DND-41 (cell line): ENCODE measurements around the gene OTUB1.

Experiments used
- ATAC-seq: fragments of 200-7000 bp; cut with Tn5 transposase; 3 replicates; pipeline ENCODE4 v1.9.1; 2021; ENCODE audit warnings: low read depth; ENCODE audit not compliant: insufficient read depth
- DNase-seq: peaks from one replicate; pipeline ENCODE4 v3.0.0-alpha.2; 2020
- H2AFZ ChIP-seq: 2 replicates; pipeline ENCODE4 v1.6.0; 2012; ENCODE audit warnings: low read depth, low read length
- H3K27ac ChIP-seq: 2 replicates; pipeline ENCODE4 v1.5.1; 2012; ENCODE audit warnings: low read length, inconsistent platforms
- H3K27me3 ChIP-seq: fragments of 200-600 bp; sonication (generic); 2 replicates; pipeline ENCODE4 v1.6.0; 2012; ENCODE audit warnings: low read length, mild to moderate bottlenecking, inconsistent platforms; ENCODE audit not compliant: insufficient read depth, poor library complexity
- H3K36me3 ChIP-seq: 2 replicates; pipeline ENCODE4 v1.5.1; 2012; ENCODE audit warnings: low read length, inconsistent platforms; ENCODE audit not compliant: insufficient read depth
- H3K4me1 ChIP-seq: 2 replicates; pipeline ENCODE4 v1.5.1; 2012; ENCODE audit warnings: mild to moderate bottlenecking, low read length; ENCODE audit not compliant: insufficient read depth
- H3K4me2 ChIP-seq: 2 replicates; pipeline ENCODE4 v1.6.0; 2012; ENCODE audit warnings: mild to moderate bottlenecking, moderate library complexity, low read length, inconsistent platforms; ENCODE audit not compliant: insufficient read depth
- H3K4me3 ChIP-seq, 2 experiments: fragments of 200-600 bp in 1 of 2; shearing (Covaris generic) in 1 of 2; 2 replicates each; pipeline ENCODE4 v1.5.1; 2012 to 2016; ENCODE audit warnings: inconsistent platforms in 2 of 2, low read length in 2 of 2, mild to moderate bottlenecking in 2 of 2, low read depth in 1 of 2, moderate library complexity in 1 of 2
- H3K79me2 ChIP-seq: 2 replicates; pipeline ENCODE4 v1.6.0; 2012; ENCODE audit warnings: low read length, inconsistent platforms; ENCODE audit not compliant: insufficient read depth
- H3K9ac ChIP-seq: 2 replicates; pipeline ENCODE4 v1.6.0; 2012; ENCODE audit warnings: low read depth, mild to moderate bottlenecking, inconsistent platforms, low read length, moderate library complexity
- H3K9me3 ChIP-seq: 2 replicates; pipeline ENCODE4 v1.5.1; 2012; ENCODE audit warnings: low read length, moderate library complexity, mild to moderate bottlenecking, inconsistent platforms; ENCODE audit not compliant: insufficient read depth, severe bottlenecking
- H4K20me1 ChIP-seq: 2 replicates; pipeline ENCODE4 v1.6.0; 2012; ENCODE audit warnings: low read length; ENCODE audit not compliant: insufficient read depth
- EZH2 ChIP-seq: IDR thresholded peaks from 3 replicates; pipeline ENCODE4 v1.6.1; 2012; ENCODE audit warnings: borderline replicate concordance, low read depth, mild to moderate bottlenecking, moderate library complexity, low read length, inconsistent platforms; ENCODE audit not compliant: severe bottlenecking
- TF ChIP-seq, protein P1 (sequence below): IDR thresholded peaks from 2 replicates; pipeline ENCODE4 v1.5.1; 2012; ENCODE audit warnings: borderline replicate concordance, low read length, moderate library complexity, mild to moderate bottlenecking; ENCODE audit not compliant: poor library complexity, severe bottlenecking; ENCODE audit errors: extremely low read depth

Gene OTUB1

DNA sequence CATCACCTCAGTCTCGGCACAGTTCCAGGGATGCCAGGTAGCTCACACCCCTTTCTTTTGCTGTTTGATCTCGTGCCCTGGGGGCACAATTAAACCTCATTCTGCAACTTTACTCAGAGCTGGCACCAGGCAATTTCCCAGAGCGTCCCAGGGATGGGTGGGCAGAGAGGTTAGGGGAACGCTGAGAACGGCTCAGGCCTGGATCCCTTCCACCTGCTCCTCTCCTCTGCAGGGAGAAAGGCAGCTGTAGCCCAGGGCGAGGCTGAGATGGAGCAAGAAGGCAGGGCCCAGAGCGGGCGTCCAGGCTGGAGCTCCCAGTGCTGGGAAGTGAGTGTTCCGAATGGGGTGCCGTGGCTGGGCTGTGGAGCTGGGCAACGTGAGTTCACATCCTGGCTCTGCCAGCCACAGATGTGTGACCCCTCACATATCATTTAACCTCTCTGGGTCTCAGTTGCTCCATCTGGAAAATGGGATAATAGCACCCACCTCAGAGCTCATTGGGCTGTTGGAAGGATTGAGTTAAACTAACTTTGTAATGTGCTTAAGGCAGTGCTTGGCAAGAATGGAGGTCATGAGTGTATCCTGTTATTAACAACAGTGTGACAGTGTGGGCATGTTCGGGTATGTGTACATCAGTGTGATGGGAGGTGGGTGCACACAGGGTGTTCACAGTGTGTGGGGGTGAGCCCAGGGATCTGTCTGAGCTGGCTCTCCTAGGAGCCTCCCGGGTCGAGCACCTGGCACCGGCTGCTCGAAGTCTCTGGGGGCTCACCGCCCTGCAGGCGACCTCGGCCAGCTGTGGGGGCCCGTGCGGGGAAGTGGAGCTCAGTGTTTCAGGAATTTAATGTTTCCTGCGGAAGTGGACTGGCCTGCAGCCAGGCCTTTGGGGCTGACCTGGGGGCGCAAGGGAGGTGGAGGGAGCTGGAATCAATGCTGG is 15.5 kb downstream of the OTUB1 start:
- Histone ChIP-seq H3K4me2 (no peak overlapping the region), H3K4me3 (no peak overlapping the region), H3K27me3 (no peaks in the 10 kb centered on the region), H3K9ac (no peak overlapping the region), H3K9me3 (no peaks in the 10 kb centered on the region), H3K27ac (no peak overlapping the region), H4K20me1 (peaks cover 52% of the 10 kb centered on the region), H3K4me1 (no peaks in the 10 kb centered on the region), H3K36me3 (peaks cover 54% of the 10 kb centered on the region), H2AFZ (no peak overlapping the region), H3K79me2 (no peaks in the 10 kb centered on the region)
- no peak for TF ChIP-seq EZH2
- TF ChIP-seq, protein P1, sequence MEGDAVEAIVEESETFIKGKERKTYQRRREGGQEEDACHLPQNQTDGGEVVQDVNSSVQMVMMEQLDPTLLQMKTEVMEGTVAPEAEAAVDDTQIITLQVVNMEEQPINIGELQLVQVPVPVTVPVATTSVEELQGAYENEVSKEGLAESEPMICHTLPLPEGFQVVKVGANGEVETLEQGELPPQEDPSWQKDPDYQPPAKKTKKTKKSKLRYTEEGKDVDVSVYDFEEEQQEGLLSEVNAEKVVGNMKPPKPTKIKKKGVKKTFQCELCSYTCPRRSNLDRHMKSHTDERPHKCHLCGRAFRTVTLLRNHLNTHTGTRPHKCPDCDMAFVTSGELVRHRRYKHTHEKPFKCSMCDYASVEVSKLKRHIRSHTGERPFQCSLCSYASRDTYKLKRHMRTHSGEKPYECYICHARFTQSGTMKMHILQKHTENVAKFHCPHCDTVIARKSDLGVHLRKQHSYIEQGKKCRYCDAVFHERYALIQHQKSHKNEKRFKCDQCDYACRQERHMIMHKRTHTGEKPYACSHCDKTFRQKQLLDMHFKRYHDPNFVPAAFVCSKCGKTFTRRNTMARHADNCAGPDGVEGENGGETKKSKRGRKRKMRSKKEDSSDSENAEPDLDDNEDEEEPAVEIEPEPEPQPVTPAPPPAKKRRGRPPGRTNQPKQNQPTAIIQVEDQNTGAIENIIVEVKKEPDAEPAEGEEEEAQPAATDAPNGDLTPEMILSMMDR = no peak
- DNase-seq = no peak
- ATAC-seq = 0 out of 3 replicates have a peak, but pooled peaks have one; percentile 15

DNA sequence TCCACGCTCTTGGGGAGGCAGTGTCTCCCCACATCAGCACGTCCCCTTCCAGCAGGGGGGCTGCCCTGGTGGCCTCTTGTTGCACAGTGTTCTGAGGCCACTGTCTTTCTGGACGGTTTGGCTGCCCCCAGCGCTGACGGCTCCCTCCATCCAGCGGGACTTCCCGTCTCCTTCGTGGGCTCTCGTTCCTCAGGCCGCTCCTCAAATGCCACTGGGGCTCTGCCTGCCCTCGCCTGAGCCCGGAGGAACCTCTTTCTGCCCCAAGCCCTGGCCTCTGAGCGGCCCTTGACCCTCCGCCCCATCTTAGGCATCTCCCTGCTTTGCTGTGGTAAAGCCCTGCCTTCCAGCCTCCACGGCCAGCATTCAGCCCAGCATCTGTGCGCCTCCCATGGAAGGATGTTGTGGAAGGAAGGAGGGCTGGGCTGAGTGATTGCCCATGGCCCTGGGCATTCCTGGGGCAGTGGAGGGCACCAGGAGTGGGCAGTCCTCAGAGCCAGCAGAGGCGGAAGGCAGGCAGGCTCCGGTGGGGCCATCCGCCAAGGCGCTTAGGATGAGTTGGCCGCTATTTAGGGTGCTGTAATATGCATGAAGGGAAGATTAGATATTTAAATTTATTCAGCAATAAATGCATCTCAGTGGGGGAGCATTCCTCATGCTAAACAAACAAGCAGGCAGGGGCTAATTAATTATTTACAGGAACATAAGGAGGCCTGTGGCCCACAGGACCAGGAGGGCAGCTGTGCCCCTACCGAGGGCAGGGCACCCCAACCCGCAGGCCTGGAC is 17.8 kb downstream of the OTUB1 start:
- Histone ChIP-seq H3K9me3 (no peaks in the 10 kb centered on the region), H3K4me3 (no peak overlapping the region), H3K27me3 (no peaks in the 10 kb centered on the region), H3K27ac (no peak overlapping the region), H3K79me2 (no peaks in the 10 kb centered on the region), H3K9ac (no peak overlapping the region), H3K4me1 (no peaks in the 10 kb centered on the region), H2AFZ (no peak overlapping the region), H3K36me3 (peaks cover 34% of the 10 kb centered on the region), H4K20me1 (peaks cover 34% of the 10 kb centered on the region), H3K4me2 (no peak overlapping the region)
- no peak for TF ChIP-seq EZH2
- TF ChIP-seq, protein P1 = no peak
- ATAC-seq = no peak
- DNase-seq = no peak

DNA sequence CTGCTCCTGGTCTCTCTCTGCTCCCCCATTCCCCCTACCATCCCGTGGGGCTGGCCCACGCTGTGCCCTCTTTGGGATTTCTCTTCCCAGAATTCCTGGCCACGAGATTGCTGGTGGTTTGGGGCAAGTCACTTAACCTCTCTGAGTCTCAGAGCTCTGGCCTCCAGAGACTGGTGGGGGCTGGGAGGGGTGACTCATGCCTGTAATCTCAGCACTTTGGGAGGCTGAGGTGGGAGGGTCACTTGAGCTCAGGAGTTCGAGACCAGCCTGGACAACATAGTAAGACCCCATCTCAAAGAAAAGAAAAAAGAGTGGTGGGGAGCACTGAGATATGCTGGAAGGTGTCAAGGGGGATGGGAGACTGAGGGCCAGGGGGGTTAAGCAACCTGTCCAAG is 18.3 kb downstream of the OTUB1 start:
- DNase-seq = no peak
- Histone ChIP-seq H3K9me3 (no peaks in the 10 kb centered on the region), H3K9ac (no peak overlapping the region), H2AFZ (no peak overlapping the region), H3K79me2 (no peaks in the 10 kb centered on the region), H4K20me1 (peaks cover 33% of the 10 kb centered on the region), H3K27me3 (no peaks in the 10 kb centered on the region), H3K4me1 (no peaks in the 10 kb centered on the region), H3K27ac (no peak overlapping the region), H3K4me2 (no peak overlapping the region), H3K4me3 (no peak overlapping the region), H3K36me3 (peaks cover 28% of the 10 kb centered on the region)
- no peak for ATAC-seq
- TF ChIP-seq, protein P1 = no peak
- no peak for TF ChIP-seq EZH2
